Testis (tissue), 5 donors: ENCODE data around the gene KRTAP5-6. TPM values are rescaled to one million over a fixed set of nuclear protein-coding genes. Genes with fewer than 3 reads are reported as not detected.

Source experiments
- DNase-seq: peaks from one replicate; pipeline ENCODE4 v3.0.0-alpha.2; 2019
- H3K27ac ChIP-seq, 2 donors: fragments of 200-600 bp; sonication (generic); one replicate each; pipeline ENCODE4 v1.5.1; 2019
- H3K27me3 ChIP-seq: fragments of 200-600 bp; sonication (generic); one replicate; pipeline ENCODE4 v1.5.1; 2019
- H3K36me3 ChIP-seq: fragments of 200-600 bp; sonication (generic); one replicate; pipeline ENCODE4 v1.5.1; 2017; ENCODE audit warnings: low read depth; ENCODE audit errors: missing control alignments
- H3K4me1 ChIP-seq: fragments of 200-600 bp; sonication (generic); one replicate; pipeline ENCODE4 v1.5.1; 2019
- H3K4me3 ChIP-seq, 2 donors: fragments of 200-600 bp; sonication (generic); one replicate each; pipeline ENCODE4 v1.5.1; 2017 to 2019
- H3K9me3 ChIP-seq: fragments of 200-600 bp; sonication (generic); one replicate; pipeline ENCODE4 v1.5.1; 2017
- CTCF ChIP-seq, 3 experiments: fragments of 450-650 bp in 2 of 3; fragments of 200-600 bp in 1 of 3; sonication (generic) in 1 of 3; IDR thresholded peaks; one replicate each; pipeline ENCODE4 v1.5.1; 2016 to 2019; ENCODE audit warnings: antibody characterized with exemption in 3 of 3, mild to moderate bottlenecking in 2 of 3, moderate library complexity in 1 of 3
- POLR2A ChIP-seq: fragments of 450-650 bp; IDR thresholded peaks from one replicate; pipeline ENCODE4 v1.6.1; 2017; ENCODE audit warnings: antibody characterized with exemption, mild to moderate bottlenecking, moderate library complexity
- WGBS, 2 donors: methylation state at CpG; one replicate each; pipeline ENCODE4 v1.1.5; 2018; 5-methylcytosine and 5-hydroxymethylcytosine counted together
- intact Hi-C: fragments of 100-400 bp; cut with DNase I; formaldehyde crosslinking; loops from one replicate; pipeline ENCODE4 v1.15.1; 2023; ENCODE audit warnings: low total_unique reads
- long read RNA-seq, 2 donors: transcript quantifications; one replicate each; lab custom pipeline, GENCODE V29; 2026
- polyA plus RNA-seq: library from polyadenylated mRNA; stranded (reverse); fragments of 350-450 nt; fragmentation: Illumina TruSeq; extraction: RNeasy Lipid Tissue Mini Kit (QIAGEN cat#74804); gene quantifications from one replicate; pipeline ENCODE4 v1.2.3, GENCODE V29; 2014; ENCODE audit warnings: low read depth, low replicate concordance; ENCODE audit not compliant: insufficient read depth
- total RNA-seq, 2 donors: library from RNA; depleted of rRNA; stranded (reverse); fragments of >200 nt; gene quantifications; one replicate each; pipeline ENCODE4 v1.2.3, GENCODE V29; 2016

Gene KRTAP5-6
- not detected for total RNA-seq
- not detected for polyA plus RNA-seq
- long read RNA-seq, donor 1: 0 reads
- long read RNA-seq, donor 2: 0 reads

GRCh38 chr11:1696608-1697570 is at the start of gene KRTAP5-6:
TSS of gene KRTAP5-6 (plus strand) at chr11:1697195. CDS start at chr11:1697246, 51 bp downstream.
- TF ChIP-seq CTCF (IDR thresholded peaks at IDR 0.05): no peak
- TF ChIP-seq POLR2A: no peak
- no peak for DNase-seq

GRCh38 chr11:1647901-1648652 is 48.9 kb upstream of the KRTAP5-6 start:
- Histone ChIP-seq H3K4me1 (no peaks in the 10 kb centered on the region), H3K27ac (no peak overlapping the region), H3K4me3 (no peak overlapping the region), H3K27me3 (no peaks in the 10 kb centered on the region), H3K36me3 (no peaks in the 10 kb centered on the region), H3K9me3 (no peaks in the 10 kb centered on the region)
- intact Hi-C loops: no loop called here
- no peak for TF ChIP-seq POLR2A
- TF ChIP-seq CTCF (IDR thresholded peaks at IDR 0.05): no peak
- DNase-seq: no peak
- 57 to 84% methylated on average over 17 to 35 of the region's 35 CpGs for WGBS, 2 donors

More at GRCh38 chr11:1696608-1697570, at the start of gene KRTAP5-6:
- Histone ChIP-seq H3K27ac (no peak within 1 kb of the TSS), H3K4me3 (no peak within 1 kb of the TSS), H3K4me1 (peaks cover 8% of the 10 kb centered on the region), H3K9me3 (no peaks in the 10 kb centered on the region), H3K36me3 (no peaks in the 10 kb centered on the region), H3K27me3 (no peaks in the 10 kb centered on the region)
- intact Hi-C loops: no loop called here
- WGBS, 2 donors: 85 to 92% methylated on average over 10 to 11 of the region's 11 CpGs

- no peak overlapping the region for H3K27ac ChIP-seq
- intact Hi-C loops: no loop called here
- no peak overlapping the region for H3K4me3 ChIP-seq
- no peak for TF ChIP-seq POLR2A
- H3K9me3 ChIP-seq: no peaks in the 10 kb centered on the region
- no peaks in the 10 kb centered on the region for H3K27me3 ChIP-seq
- 66 to 85% methylated on average over 26 to 28 of the region's 28 CpGs for WGBS, 2 donors
- no peak for DNase-seq
- H3K4me1 ChIP-seq: no peaks in the 10 kb centered on the region
- H3K36me3 ChIP-seq: no peaks in the 10 kb centered on the region
Measured at GRCh38 chr11:1648653-1649420, 48.2 kb upstream of the KRTAP5-6 start.

GRCh38 chr11:1650034-1650917 is 46.7 kb upstream of the KRTAP5-6 start:
- Histone ChIP-seq H3K9me3 (no peaks in the 10 kb centered on the region), H3K27me3 (no peaks in the 10 kb centered on the region), H3K27ac (no peak overlapping the region), H3K36me3 (no peaks in the 10 kb centered on the region), H3K4me1 (no peaks in the 10 kb centered on the region), H3K4me3 (no peak overlapping the region)
- WGBS, 2 donors: 59 to 82% methylated on average over 6 to 15 of the region's 15 CpGs
- DNase-seq: no peak
- intact Hi-C loops: loop anchor here (10.0 kb wide), 2 partner anchors 185 to 505 kb away; partner anchors contain the start of genes SYT8 and TNNI2
- TF ChIP-seq CTCF (IDR thresholded peaks at IDR 0.05) (no peak), POLR2A (no peak)
